Lung (tissue), 12 donors: ENCODE results near the gene SUGCT. TPM values are rescaled to one million over a fixed set of nuclear protein-coding genes. Genes with fewer than 3 reads are reported as not detected.
A peak's percentile ranks its signal among the peaks of the same experiment; 100 is the strongest.

Experiments used
- ATAC-seq: fragments of 200-7000 bp; cut with Tn5 transposase; one replicate; pipeline ENCODE4 v1.9.1; 2020; ENCODE audit warnings: moderate number of reproducible peaks; ENCODE audit not compliant: insufficient read depth, low FRiP score
- DNase-seq, 3 donors: peaks; one replicate each; pipeline ENCODE4 v3.0.0-alpha.2; 2013 to 2017
- H3K27ac ChIP-seq, 2 donors: one replicate each; pipeline ENCODE4 v1.5.1; 2013; ENCODE audit warnings: mild to moderate bottlenecking in 2 of 2, moderate library complexity in 2 of 2, control low read depth in 1 of 2, inconsistent platforms in 1 of 2, low read depth in 1 of 2, low read length in 1 of 2
- H3K27me3 ChIP-seq, 3 donors: one replicate each; pipeline ENCODE4 v1.5.1; 2013; ENCODE audit warnings: low read length in 2 of 3; ENCODE audit not compliant: control insufficient read depth in 3 of 3, insufficient read depth in 3 of 3
- H3K36me3 ChIP-seq, 4 donors: one replicate each; pipeline ENCODE4 v1.5.1; 2013; ENCODE audit warnings: low read length in 4 of 4, mild to moderate bottlenecking in 1 of 4, moderate library complexity in 1 of 4; ENCODE audit not compliant: control insufficient read depth in 4 of 4, insufficient read depth in 4 of 4
- H3K4me1 ChIP-seq, 5 donors: one replicate each; pipeline ENCODE4 v1.5.1; 2013; ENCODE audit warnings: low read length in 5 of 5, mild to moderate bottlenecking in 2 of 5, moderate library complexity in 1 of 5; ENCODE audit not compliant: control insufficient read depth in 5 of 5, insufficient read depth in 5 of 5
- H3K4me3 ChIP-seq: one replicate; pipeline ENCODE4 v1.5.1; 2013; ENCODE audit warnings: mild to moderate bottlenecking, control low read depth, moderate library complexity
- H3K9ac ChIP-seq, 2 donors: one replicate each; pipeline ENCODE4 v1.5.1; 2013; ENCODE audit warnings: low read length in 2 of 2, control low read depth in 1 of 2; ENCODE audit not compliant: insufficient read depth in 1 of 2
- H3K9me3 ChIP-seq, 4 donors: one replicate each; pipeline ENCODE4 v1.5.1; 2013; ENCODE audit warnings: low read length in 3 of 4, mild to moderate bottlenecking in 1 of 4, moderate library complexity in 1 of 4; ENCODE audit not compliant: control insufficient read depth in 4 of 4, insufficient read depth in 3 of 4
- CTCF ChIP-seq: IDR thresholded peaks from 2 replicates; pipeline ENCODE4 v1.5.1; 2012; ENCODE audit warnings: mild to moderate bottlenecking; ENCODE audit errors: control extremely low read depth, extremely low read depth
- WGBS, 2 donors: extraction: QIAGEN DNeasy Blood & Tissue Kit; methylation state at CpG; one replicate each; pipeline ENCODE4 v1.1.7; 2013; 5-methylcytosine and 5-hydroxymethylcytosine counted together
- polyA plus RNA-seq, 2 donors: library from polyadenylated mRNA; stranded (reverse); fragments of 200-250 nt; gene quantifications; one replicate each; pipeline ENCODE4 v1.2.1, GENCODE V29; 2013
- total RNA-seq, 2 donors: library from RNA; depleted of rRNA in 1 of 2; stranded (reverse); fragments of >200 nt in 1 of 2; gene quantifications; one replicate each; pipeline ENCODE4 v1.2.1, GENCODE V29; 2014 to 2021
- donor health status: control.
- donor health status: control.
- donor health status: Bipolar disorder and iron deficiency.
- donor health status: healthy.
- donor health status: DM: yes; HTN: yes; CAD: no.

SUGCT gene
- total and polyA plus RNA-seq, 4 donors = 0.23 to 4.2 (median 1.8) TPM

GRCh38 chr7:40542982-40543741, 408.4 kb downstream of the SUGCT start:
- Histone ChIP-seq H3K36me3 (no peaks in the 10 kb centered on the region), H3K4me3 (no peak overlapping the region), H3K4me1 (peaks cover 0 to 14% (median 0%) of the 10 kb centered on the region in 5 donors), H3K27me3 (no peaks in the 10 kb centered on the region), H3K9me3 (no peaks in the 10 kb centered on the region), H3K9ac (no peak overlapping the region), H3K27ac (no peak overlapping the region)
- DNase-seq = no peak
- no peak for ATAC-seq
- no peak for TF ChIP-seq CTCF
- WGBS, 2 donors = 57 to 71% methylated on average over 3 of the region's 3 CpGs

GRCh38 chr7:40544221-40544723, 409.5 kb downstream of the SUGCT start:
- peaks cover 0 to 14% (median 0%) of the 10 kb centered on the region in 5 donors for H3K4me1 ChIP-seq
- 59 to 65% methylated on average over 6 of the region's 6 CpGs for WGBS, 2 donors
- DNase-seq = no peak
- H3K27ac ChIP-seq = no peak overlapping the region
- H3K36me3 ChIP-seq = no peaks in the 10 kb centered on the region
- TF ChIP-seq CTCF = no peak
- H3K27me3 ChIP-seq = no peaks in the 10 kb centered on the region
- no peak overlapping the region for H3K9ac ChIP-seq
- no peaks in the 10 kb centered on the region for H3K9me3 ChIP-seq
- peak; percentile 21 for ATAC-seq
- H3K4me3 ChIP-seq = no peak overlapping the region

GRCh38 chr7:40544871-40545303, 410.1 kb downstream of the SUGCT start:
- Histone ChIP-seq H3K27me3 (no peaks in the 10 kb centered on the region), H3K4me3 (no peak overlapping the region), H3K4me1 (peaks cover 0 to 14% (median 0%) of the 10 kb centered on the region in 5 donors), H3K27ac (no peak overlapping the region), H3K9me3 (no peaks in the 10 kb centered on the region), H3K9ac (no peak overlapping the region), H3K36me3 (no peaks in the 10 kb centered on the region)
- no peak for TF ChIP-seq CTCF
- 52 to 81% methylated on average over 1 of the region's 1 CpG for WGBS, 2 donors
- DNase-seq = peak in 2 of 3 donors; percentile 46 to 52
- no peak for ATAC-seq
